GM18868 (cell line): Measurements from ENCODE around the gene TMEM45A.
"Not testable (repeated sequence)": the region's sequence is repeated elsewhere in the genome, so short reads cannot be mapped to it uniquely, and the experiment has no call there.

Source experiments
- ATAC-seq: cut with Tn5 transposase; IDR thresholded peaks from one replicate; pipeline ENCODE4 v1.9.1; 2021; ENCODE audit warnings: mild to moderate bottlenecking, moderate library complexity; ENCODE audit not compliant: unreplicated experiment

The TMEM45A gene

GRCh38 chr3:100492059-100493006 lies at the start of gene TMEM45A:
TSS of gene TMEM45A (plus strand) at chr3:100492619. CDS start at chr3:100555212, 62,593 bp downstream.
- ATAC-seq: peak; percentile 89

- ATAC-seq: no peak
Measured at GRCh38 chr3:100443690-100444089, 48.7 kb upstream of the TMEM45A start.

- not testable (repeated sequence) for ATAC-seq
Measured at GRCh38 chr3:100447067-100447466, 45.4 kb upstream of the TMEM45A start.

- ATAC-seq: no peak
Measured at GRCh38 chr3:100448079-100448478, 44.3 kb upstream of the TMEM45A start.

GRCh38 chr3:100449214-100449613 lies 43.2 kb upstream of the TMEM45A start:
- no peak for ATAC-seq

GRCh38 chr3:100454677-100455076 lies 37.7 kb upstream of the TMEM45A start:
- ATAC-seq: no peak

- no peak for ATAC-seq
Measured at GRCh38 chr3:100455841-100456550, 36.4 kb upstream of the TMEM45A start.

GRCh38 chr3:100456745-100457144 lies 35.7 kb upstream of the TMEM45A start:
- ATAC-seq: no peak

- no peak for ATAC-seq
Measured at GRCh38 chr3:100457811-100458210, 34.6 kb upstream of the TMEM45A start.

GRCh38 chr3:100458814-100459213 lies 33.6 kb upstream of the TMEM45A start:
- no peak for ATAC-seq

- peak; percentile 86 for ATAC-seq
Measured at GRCh38 chr3:100463002-100463401, 29.4 kb upstream of the TMEM45A start.

- ATAC-seq: no peak
Measured at GRCh38 chr3:100463646-100464155, 28.7 kb upstream of the TMEM45A start.

GRCh38 chr3:100465892-100466777 lies 26.3 kb upstream of the TMEM45A start:
- ATAC-seq: peak; percentile 54

- ATAC-seq: no peak
Measured at GRCh38 chr3:100467133-100467532, 25.3 kb upstream of the TMEM45A start.

GRCh38 chr3:100468676-100469075 lies 23.7 kb upstream of the TMEM45A start:
- no peak for ATAC-seq

GRCh38 chr3:100470951-100471350 lies 21.5 kb upstream of the TMEM45A start:
- ATAC-seq: no peak

GRCh38 chr3:100471444-100471843 lies 21.0 kb upstream of the TMEM45A start:
- no peak for ATAC-seq

GRCh38 chr3:100477851-100478360 lies 14.5 kb upstream of the TMEM45A start:
- not testable (repeated sequence) for ATAC-seq

GRCh38 chr3:100478521-100478920 lies 13.9 kb upstream of the TMEM45A start:
- not testable (repeated sequence) for ATAC-seq

GRCh38 chr3:100480081-100480480 lies 12.3 kb upstream of the TMEM45A start:
- no peak for ATAC-seq
